Activated naive CD8-positive, alpha-beta T cell treated with anti-CD3 and anti-CD28 coated beads for 36 hours (primary cell): ENCODE data around the gene DLG1. TPM values are rescaled to one million over a fixed set of nuclear protein-coding genes. Genes with fewer than 3 reads are reported as not detected.

Source experiments
- DNase-seq: peaks from one replicate; pipeline ENCODE4 v3.0.0; 2021
- H3K27ac Mint-ChIP-seq: one replicate; pipeline ENCODE4 v1.8.0; 2022; ENCODE audit warnings: mild to moderate bottlenecking, moderate library complexity, mixed read lengths
- H3K27me3 Mint-ChIP-seq: one replicate; pipeline ENCODE4 v1.8.0; 2022; ENCODE audit warnings: mild to moderate bottlenecking, mixed read lengths
- H3K36me3 Mint-ChIP-seq: one replicate; pipeline ENCODE4 v1.8.0; 2021; ENCODE audit warnings: mild to moderate bottlenecking, mixed read lengths
- H3K4me1 Mint-ChIP-seq: one replicate; pipeline ENCODE4 v1.8.0; 2021; ENCODE audit warnings: mixed read lengths
- H3K4me3 Mint-ChIP-seq: one replicate; pipeline ENCODE4 v1.8.0; 2022; ENCODE audit warnings: mild to moderate bottlenecking, moderate library complexity, mixed read lengths
- H3K9me3 Mint-ChIP-seq: one replicate; pipeline ENCODE4 v1.8.0; 2022; ENCODE audit warnings: mixed read lengths
- total RNA-seq, 2 experiments: library from RNA; stranded (reverse); gene quantifications; one replicate each; pipeline ENCODE4 v1.2.3, GENCODE V29; 2021

Gene DLG1
- total RNA-seq, 2 experiments from 2014 or later = 47.9 to 49.1 TPM

DNA sequence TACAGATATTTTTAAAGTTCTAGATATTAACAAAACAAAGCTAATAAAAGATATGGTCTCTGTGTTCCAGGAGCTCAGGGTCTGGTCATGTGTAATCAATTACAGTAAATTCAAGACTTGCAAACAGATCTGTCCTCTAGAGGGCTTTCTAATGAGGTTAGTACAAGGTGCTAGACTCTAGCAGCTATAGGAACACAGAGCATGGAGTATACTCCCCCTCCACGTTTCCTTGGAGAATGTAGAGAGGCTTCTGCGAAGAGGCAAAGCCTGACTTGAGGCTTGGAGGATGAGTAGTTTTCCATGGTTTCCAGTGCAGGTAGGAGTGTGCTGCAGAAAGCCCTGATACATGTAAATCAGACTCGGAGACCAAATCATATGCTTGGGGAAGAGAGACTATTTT, 32.7 kb upstream of the DLG1 start:
- Mint-ChIP-seq H3K4me3 (no peak overlapping the region), H3K27ac (no peak overlapping the region), H3K36me3 (no peaks in the 10 kb centered on the region), H3K9me3 (no peaks in the 10 kb centered on the region), H3K27me3 (no peaks in the 10 kb centered on the region), H3K4me1 (peaks cover 1% of the 10 kb centered on the region)
- no peak for DNase-seq

DNA sequence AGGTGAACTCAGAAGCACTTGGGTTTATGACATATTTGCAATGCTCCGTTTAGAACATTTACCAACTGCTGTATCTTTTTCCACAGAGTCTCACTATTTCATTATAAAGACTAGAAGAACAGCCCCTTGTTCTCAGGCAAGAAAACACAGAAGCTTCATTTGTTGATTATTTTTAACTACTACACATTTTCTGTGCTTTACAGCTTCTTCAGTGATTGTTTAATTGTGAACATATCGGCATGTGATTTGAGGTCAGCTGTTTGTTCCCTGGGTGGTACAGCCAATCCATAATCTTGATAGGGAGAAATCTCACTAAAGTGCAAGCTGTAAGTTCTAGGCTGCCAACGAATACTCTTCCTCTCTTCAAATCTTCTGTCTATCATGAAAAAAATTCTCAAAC, 31.0 kb upstream of the DLG1 start:
- no peaks in the 10 kb centered on the region for H3K9me3 Mint-ChIP-seq
- DNase-seq = no peak
- H3K36me3 Mint-ChIP-seq = no peaks in the 10 kb centered on the region
- no peak overlapping the region for H3K4me3 Mint-ChIP-seq
- no peak overlapping the region for H3K27ac Mint-ChIP-seq
- peaks cover 3% of the 10 kb centered on the region for H3K4me1 Mint-ChIP-seq
- peaks cover 8% of the 10 kb centered on the region for H3K27me3 Mint-ChIP-seq

DNA sequence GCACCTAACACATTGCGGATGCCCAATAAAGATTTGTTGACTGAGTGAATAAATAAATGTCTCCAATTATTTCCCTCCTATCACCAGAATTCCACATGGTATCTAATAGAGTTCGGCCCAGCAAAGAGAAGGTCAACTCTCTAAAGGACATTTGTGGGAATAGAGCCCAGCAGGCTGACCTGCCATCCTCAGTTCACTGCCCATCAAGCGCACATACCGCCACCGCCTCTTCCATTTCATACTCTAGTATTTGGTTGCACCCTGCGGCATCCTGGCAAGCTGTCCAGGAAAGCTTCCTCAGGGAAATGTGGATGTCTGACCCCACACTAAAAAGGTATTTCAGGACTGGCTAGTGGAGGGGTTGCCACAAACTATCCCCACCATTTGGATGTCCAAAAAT, 29.8 kb upstream of the DLG1 start:
- DNase-seq = no peak
- Mint-ChIP-seq H3K4me1 (peaks cover 3% of the 10 kb centered on the region), H3K27ac (no peak overlapping the region), H3K4me3 (no peak overlapping the region), H3K36me3 (no peaks in the 10 kb centered on the region), H3K9me3 (no peaks in the 10 kb centered on the region), H3K27me3 (peaks cover 15% of the 10 kb centered on the region)

DNA sequence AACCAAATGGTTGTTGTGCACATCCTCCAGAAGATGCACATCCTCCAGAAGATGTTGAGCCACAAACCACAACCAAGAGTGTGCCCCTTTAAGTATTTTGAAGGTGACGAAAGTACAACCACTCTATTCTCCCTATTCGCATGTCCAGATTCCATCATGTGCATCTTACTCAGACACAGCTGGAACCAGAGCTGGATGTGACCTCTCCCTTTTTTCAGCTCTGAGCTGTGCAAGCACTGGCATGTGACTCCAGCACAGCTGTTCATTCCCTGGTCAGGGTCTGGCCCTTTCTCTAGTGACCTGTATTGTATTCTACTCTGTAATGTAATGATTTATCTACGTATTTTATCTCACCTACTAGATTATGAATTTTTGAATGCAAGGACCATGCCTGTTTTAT, 29.3 kb upstream of the DLG1 start:
- Mint-ChIP-seq H3K36me3 (no peaks in the 10 kb centered on the region), H3K9me3 (no peaks in the 10 kb centered on the region), H3K4me3 (no peak overlapping the region), H3K27ac (no peak overlapping the region), H3K4me1 (peaks cover 3% of the 10 kb centered on the region), H3K27me3 (peaks cover 15% of the 10 kb centered on the region)
- DNase-seq = no peak

DNA sequence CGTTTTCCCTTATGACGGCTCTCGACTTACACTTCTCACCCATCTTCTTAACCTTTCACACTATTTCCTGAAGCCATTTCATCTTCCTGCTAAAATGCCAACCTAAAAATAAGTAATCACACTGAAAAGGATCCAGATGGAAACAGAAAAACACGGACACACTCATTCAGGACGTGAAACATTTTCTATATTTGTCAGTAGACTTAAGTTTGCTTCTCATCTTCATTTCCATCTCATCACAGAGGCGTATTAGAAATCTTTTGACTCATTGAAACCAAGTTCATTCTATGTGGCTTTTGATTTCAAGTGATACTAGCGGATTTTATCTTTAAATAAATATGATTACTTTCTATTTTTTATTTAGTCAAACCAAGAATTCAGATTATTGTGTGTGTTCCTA, 27.4 kb upstream of the DLG1 start:
- Mint-ChIP-seq H3K27ac (no peak overlapping the region), H3K36me3 (no peaks in the 10 kb centered on the region), H3K27me3 (peaks cover 24% of the 10 kb centered on the region), H3K4me1 (peaks cover 3% of the 10 kb centered on the region), H3K9me3 (peaks cover 2% of the 10 kb centered on the region), H3K4me3 (no peak overlapping the region)
- no peak for DNase-seq

DNA sequence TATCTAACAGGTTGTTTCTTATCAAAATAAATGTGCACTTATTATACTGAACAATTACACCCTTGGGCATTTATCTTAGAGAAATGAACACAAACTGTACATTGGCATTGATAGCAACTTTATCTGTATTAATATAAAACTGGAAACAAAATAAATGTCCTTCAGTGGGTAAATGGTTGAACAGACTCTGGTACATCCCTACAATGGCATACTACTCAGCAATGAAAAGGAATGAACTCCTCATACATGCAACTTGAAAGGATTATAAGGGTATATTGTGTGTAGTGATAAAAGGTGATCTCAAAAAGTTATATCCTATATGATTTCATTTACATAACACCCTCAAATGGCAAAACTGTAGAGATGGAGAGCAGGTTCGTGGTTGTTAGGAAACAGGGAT, 23.7 kb upstream of the DLG1 start:
- Mint-ChIP-seq H3K27ac (no peak overlapping the region), H3K27me3 (peaks cover 37% of the 10 kb centered on the region), H3K36me3 (no peaks in the 10 kb centered on the region), H3K4me1 (peaks cover 3% of the 10 kb centered on the region), H3K4me3 (no peak overlapping the region), H3K9me3 (peaks cover 2% of the 10 kb centered on the region)
- DNase-seq = no peak

DNA sequence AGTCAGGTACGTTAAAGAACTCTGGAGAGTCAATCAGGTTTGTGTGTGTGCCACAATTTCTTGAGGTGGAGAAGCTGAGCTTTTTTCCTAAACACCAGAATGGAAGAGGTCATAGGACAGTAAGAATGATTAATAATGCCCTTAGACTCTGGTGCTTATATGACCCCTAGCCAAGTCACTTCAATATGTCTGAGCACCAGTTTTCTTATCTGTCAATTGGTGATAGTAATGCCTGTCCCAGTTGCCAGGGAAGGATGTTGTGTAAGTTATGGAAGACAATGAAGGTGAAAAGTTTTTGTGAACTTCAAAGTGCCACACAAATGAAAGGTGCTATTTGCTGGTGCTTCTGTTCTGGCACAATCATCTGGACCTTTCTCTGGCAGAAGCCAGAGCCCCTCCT, 22.2 kb upstream of the DLG1 start:
- Mint-ChIP-seq H3K4me3 (no peak overlapping the region), H3K36me3 (no peaks in the 10 kb centered on the region), H3K4me1 (peaks cover 2% of the 10 kb centered on the region), H3K27ac (no peak overlapping the region), H3K9me3 (peaks cover 2% of the 10 kb centered on the region), H3K27me3 (peaks cover 40% of the 10 kb centered on the region)
- no peak for DNase-seq

DNA sequence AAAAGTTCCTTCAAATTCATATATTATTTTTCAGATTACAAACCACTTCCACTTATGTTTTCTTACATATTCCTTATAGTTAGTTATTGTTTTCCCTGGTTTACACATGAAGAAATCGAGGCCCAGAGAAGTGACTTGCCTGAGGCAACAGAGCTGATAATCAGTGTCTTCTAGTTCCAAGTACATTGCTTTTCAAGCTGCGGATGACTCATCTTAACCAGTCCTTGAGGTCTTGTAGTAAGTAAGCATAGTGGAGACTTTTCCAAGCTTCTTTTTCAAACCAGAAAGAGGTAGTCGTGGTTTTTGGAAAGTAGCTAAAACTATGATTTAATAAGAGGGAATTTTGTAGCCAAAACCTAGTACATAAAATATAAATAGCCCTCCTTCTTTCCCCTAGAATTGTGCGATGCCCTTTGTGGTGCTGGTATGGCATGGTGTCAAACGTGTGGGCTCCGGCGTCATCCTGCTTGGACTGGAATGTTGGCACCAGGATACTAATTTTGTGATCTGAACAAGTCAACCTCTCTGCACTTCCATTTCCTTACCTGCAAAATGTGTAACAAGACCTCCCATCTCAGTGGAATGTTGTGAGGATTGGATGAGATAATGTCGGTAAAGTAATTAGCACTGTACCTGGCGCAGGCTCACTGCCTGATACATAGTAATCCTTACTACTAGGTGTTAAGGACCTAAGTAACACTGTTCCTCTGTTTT, 19.0 kb upstream of the DLG1 start:
- H3K27ac Mint-ChIP-seq = no peak overlapping the region
- no peak for DNase-seq
- no peaks in the 10 kb centered on the region for H3K36me3 Mint-ChIP-seq
- peaks cover 27% of the 10 kb centered on the region for H3K27me3 Mint-ChIP-seq
- H3K4me1 Mint-ChIP-seq = peaks cover 2% of the 10 kb centered on the region
- H3K4me3 Mint-ChIP-seq = no peak overlapping the region
- peaks cover 2% of the 10 kb centered on the region for H3K9me3 Mint-ChIP-seq

DNA sequence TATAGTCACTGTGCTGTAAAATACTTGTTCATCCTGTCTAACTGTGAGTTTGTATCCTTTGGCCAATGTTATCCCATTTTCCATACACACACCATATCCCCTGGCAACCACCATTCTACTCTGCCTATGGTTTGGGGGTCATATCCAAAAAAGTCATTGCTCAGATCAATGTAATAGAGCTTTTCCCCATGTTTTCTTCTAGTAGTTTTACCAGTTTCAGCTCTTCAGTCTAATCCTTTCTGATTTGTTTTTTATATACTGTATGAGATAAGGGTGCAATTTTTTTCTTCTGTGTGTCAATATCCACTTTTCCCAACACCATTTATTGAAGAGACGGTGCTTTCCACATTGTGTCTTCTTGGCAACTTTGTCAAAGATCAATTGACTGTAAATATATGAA, 14.0 kb upstream of the DLG1 start:
- Mint-ChIP-seq H3K9me3 (no peaks in the 10 kb centered on the region), H3K27ac (no peak overlapping the region), H3K36me3 (no peaks in the 10 kb centered on the region), H3K27me3 (peaks cover 9% of the 10 kb centered on the region), H3K4me1 (peaks cover 26% of the 10 kb centered on the region), H3K4me3 (no peak overlapping the region)
- DNase-seq = no peak

DNA sequence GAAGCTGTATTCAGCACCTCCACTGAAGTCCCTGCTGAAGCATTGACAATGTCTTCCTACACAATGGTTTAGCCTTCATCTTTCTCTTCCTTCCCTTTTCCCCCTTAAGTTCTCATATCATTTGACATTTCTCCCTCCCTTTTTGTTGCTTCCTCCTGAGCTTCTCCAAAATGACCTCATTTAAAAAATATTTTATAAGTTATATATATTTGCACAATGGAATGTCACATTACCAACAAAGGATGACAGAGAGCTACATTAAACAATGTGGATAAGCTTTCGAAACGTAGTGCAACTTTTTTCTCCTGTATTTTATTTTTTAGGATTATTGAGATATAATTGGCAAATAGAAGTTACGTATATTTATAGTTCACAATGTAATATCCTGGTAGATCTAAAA, 13.2 kb upstream of the DLG1 start:
- no peak overlapping the region for H3K27ac Mint-ChIP-seq
- peaks cover 24% of the 10 kb centered on the region for H3K4me1 Mint-ChIP-seq
- no peak overlapping the region for H3K4me3 Mint-ChIP-seq
- no peaks in the 10 kb centered on the region for H3K36me3 Mint-ChIP-seq
- H3K27me3 Mint-ChIP-seq = peaks cover 9% of the 10 kb centered on the region
- H3K9me3 Mint-ChIP-seq = no peaks in the 10 kb centered on the region
- no peak for DNase-seq

DNA sequence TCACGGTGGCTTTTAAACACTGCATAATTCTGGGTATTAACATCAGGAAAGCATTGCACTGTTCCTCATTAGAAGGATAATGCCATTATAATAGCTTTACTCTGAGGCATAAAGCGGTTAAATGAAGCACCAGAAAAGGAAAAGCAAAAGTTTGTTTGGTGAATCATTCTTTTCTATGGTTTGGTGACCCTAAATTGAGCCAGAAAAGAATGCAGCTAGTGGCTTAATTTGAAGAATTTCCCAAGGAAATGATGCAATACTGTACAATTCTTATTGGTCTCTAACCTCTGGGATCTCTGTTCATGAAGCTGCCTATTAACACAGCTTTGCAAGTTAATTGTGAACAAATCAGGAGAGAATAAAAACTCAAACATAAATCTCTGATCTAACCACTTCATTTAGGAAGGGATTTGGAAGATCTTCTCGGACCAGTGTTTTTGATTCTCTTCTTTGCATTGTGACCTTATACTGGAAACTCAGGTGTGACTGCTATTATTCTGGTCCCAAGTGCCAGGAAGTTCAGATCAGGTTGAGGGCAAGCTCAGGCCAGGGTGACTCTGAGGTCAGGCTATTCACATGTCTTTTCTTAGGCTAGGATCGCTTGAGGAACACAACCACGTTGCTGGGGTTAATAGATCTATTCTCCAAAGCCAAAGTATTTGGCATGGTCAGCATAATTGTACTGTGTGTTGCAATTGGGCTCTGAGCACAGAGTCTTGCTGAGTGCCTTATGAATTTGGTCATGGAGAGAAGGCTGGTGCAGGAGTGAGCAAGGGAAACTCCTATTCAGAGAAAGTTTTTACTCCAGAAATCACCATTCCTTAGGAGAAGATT, 11.3 kb upstream of the DLG1 start:
- Mint-ChIP-seq H3K27ac (peak overlapping the region; percentile 62), H3K36me3 (no peaks in the 10 kb centered on the region), H3K27me3 (peaks cover 3% of the 10 kb centered on the region), H3K9me3 (no peaks in the 10 kb centered on the region), H3K4me1 (peaks cover 32% of the 10 kb centered on the region), H3K4me3 (no peak overlapping the region)
- DNase-seq = no peak

DNA sequence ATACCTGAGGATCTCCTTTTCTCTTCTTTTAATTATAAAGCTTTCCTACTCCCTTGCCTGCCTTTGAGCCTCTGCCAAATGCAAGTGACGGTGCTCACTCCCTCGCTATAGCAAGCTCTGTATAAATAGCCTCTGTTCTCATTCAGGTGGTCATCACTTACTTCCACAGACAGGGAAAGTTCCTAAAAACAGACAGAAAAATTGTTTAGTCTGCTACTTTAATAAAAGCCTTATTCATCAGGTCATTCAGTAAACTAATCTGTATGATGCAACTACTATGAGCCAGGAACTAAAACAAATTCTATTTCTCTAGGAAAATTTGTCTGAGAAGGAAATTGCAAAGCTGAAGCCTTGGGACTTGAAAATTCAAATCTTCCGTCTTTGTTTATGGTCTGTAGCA, 10.2 kb upstream of the DLG1 start:
- no peak for DNase-seq
- Mint-ChIP-seq H3K27ac (peak overlapping the region; percentile 12), H3K9me3 (no peaks in the 10 kb centered on the region), H3K4me1 (peaks cover 32% of the 10 kb centered on the region), H3K36me3 (no peaks in the 10 kb centered on the region), H3K27me3 (peaks cover 9% of the 10 kb centered on the region), H3K4me3 (no peak overlapping the region)

DNA sequence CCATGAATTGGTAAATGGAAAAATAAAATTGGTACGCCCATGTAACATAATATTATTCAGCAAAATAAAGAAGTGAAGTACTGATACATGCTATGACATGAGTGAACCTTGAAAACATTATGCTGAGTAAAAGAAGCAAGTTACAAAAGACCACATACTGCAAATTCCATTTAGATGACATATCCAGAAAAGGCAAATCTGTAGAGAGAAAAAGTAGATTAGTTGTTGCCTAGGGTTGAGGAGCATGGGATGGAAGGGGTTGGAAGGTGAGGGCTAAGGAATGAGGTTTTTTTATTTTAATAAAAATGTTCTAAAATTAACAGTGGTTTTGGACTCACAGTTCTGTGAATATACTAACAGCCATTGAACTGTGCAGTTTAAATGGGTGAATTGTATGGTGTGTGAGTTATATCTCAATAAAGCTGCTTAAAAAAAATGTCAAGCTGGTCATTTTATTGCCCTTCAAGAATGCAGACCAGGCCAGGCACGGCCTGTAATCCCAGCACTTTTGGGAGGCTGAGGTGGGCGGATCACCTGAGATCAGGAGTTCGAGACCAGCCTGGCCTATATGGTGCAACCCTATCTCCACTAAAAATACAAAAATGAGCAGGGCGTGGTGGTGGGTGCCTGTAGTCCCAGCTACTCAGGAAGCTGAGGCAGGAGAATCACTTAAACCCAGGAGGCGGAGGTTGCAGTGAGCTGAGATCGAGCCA, 8.1 kb upstream of the DLG1 start:
- Mint-ChIP-seq H3K27ac (no peak overlapping the region), H3K27me3 (peaks cover 23% of the 10 kb centered on the region), H3K4me1 (peaks cover 32% of the 10 kb centered on the region), H3K36me3 (no peaks in the 10 kb centered on the region), H3K9me3 (no peaks in the 10 kb centered on the region), H3K4me3 (no peak overlapping the region)
- no peak for DNase-seq

DNA sequence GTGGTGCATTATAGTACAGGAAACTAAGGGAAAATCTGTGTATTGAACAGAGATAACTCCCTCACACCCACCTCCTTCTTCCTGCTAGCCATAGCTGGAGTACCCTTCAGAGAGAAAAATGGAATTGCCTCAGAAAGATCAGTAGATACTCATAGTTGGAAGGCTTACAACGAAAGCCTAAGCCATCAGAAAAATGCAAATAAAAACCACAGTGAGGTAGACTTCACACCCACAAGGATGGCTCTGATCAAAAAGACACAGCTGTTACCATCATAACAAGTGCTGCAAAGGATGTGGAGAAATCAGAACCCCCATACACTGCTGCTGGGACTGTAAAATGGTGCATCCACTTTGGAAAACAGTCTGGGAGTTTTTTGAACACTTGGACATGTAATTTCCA, 7.4 kb upstream of the DLG1 start:
- Mint-ChIP-seq H3K9me3 (no peaks in the 10 kb centered on the region), H3K4me3 (no peak overlapping the region), H3K4me1 (peaks cover 25% of the 10 kb centered on the region), H3K36me3 (no peaks in the 10 kb centered on the region), H3K27me3 (peaks cover 30% of the 10 kb centered on the region), H3K27ac (no peak overlapping the region)
- peak; percentile 21 for DNase-seq

DNA sequence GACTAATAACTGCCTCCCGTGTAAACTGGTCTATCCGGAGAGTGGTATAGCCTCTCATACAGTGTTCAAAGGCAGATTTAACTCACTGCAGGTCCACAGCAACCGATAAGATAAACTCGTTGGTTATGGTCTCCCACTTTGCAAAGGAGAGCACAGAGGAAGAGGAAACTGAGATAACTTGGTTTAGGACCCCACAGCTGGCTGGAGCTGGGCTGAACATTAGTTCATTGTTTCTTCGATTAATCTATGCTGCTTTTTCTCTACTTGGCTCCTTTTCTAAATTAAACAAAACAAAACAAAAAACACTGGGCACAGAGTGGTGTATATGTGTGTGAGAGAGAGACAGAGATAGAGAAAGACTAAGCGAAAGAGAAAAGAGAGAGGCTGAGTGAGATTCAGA, 5.0 kb upstream of the DLG1 start:
- peaks cover 43% of the 10 kb centered on the region for H3K27me3 Mint-ChIP-seq
- no peaks in the 10 kb centered on the region for H3K9me3 Mint-ChIP-seq
- H3K4me1 Mint-ChIP-seq = peaks cover 19% of the 10 kb centered on the region
- no peak overlapping the region for H3K4me3 Mint-ChIP-seq
- no peak overlapping the region for H3K27ac Mint-ChIP-seq
- no peaks in the 10 kb centered on the region for H3K36me3 Mint-ChIP-seq
- no peak for DNase-seq
